NCI-H82 (cell line): Measurements from ENCODE around the gene IRX1.

Experiments
- DNase-seq: peaks from one replicate; lab custom pipeline; 2025; lab: John Stamatoyannopoulos, UW

Gene IRX1

DNA sequence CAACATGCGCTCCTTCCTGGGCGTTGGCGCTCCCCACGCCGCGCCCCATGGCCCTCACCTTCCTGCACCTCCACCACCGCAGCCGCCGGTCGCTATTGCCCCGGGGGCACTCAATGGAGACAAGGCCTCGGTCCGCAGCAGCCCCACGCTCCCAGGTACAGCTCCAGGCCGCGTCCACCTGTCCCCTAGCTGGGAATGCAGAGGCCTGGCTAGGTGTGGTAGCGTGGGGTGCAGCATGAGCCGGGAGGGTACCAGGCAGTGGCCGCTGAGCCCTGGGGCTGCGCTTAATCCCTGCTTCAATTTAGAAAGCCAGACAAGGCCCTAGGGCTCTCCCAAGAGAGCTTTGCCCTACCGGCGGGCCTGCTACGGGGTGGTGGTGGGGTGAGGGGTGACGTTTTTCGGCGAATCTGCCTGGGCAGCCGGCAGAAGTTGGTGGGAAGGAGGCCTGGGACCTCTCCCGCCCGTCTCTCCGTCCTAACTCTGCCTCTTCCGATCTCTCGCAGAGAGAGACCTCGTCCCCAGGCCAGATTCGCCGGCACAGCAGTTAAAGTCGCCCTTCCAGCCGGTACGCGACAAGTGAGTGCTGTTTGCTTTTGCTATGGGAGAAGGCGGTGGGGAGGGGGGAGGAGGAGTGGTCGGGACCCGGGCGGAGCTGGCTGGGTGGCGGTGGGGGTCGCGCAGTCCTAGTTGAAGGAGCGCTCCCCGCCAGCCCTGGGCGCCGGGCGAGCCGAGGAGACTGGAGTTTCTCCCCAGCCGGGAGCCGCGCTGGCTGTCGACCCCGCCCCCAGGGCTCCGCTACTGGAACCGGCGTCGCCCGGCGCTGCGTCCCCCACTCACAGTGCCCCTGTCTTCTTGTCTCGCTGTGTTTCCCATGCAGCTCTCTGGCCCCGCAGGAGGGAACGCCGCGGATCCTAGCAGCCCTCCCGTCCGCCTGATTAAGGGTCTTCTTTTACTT, 4.8 kb downstream of the IRX1 start:
- no peak for DNase-seq

DNA sequence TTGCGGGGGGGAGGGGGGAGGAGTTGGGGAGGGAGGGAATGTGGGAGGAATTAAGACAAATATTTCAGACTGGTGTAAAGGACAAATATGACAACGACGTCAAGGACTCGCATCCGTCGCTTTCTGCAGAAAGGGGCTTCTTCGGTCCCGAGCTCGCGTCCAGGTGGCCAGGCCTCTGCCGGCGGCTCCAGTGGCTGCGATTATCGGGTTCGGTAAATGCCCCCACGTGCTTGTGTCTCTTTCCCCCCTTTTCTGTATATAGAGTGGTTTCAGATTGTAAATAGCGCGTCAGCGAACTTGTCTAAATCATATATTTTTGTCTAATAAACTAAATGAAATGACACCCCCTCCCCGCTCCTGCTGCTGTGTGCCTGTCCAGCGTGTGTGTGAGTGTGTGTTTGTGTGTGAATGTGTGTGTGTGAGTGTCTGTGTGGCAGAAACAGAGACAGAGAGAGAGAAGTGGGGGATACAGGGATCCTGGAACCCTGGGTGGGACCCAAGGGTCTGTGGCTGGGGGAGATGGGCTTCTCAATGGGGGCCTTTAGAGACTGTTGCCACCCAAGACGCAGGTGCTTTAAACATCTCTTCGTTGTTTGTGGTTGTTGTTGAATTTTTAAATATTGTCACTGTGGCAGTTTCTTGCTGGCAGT, 5.6 kb downstream of the IRX1 start:
- DNase-seq = no peak

DNA sequence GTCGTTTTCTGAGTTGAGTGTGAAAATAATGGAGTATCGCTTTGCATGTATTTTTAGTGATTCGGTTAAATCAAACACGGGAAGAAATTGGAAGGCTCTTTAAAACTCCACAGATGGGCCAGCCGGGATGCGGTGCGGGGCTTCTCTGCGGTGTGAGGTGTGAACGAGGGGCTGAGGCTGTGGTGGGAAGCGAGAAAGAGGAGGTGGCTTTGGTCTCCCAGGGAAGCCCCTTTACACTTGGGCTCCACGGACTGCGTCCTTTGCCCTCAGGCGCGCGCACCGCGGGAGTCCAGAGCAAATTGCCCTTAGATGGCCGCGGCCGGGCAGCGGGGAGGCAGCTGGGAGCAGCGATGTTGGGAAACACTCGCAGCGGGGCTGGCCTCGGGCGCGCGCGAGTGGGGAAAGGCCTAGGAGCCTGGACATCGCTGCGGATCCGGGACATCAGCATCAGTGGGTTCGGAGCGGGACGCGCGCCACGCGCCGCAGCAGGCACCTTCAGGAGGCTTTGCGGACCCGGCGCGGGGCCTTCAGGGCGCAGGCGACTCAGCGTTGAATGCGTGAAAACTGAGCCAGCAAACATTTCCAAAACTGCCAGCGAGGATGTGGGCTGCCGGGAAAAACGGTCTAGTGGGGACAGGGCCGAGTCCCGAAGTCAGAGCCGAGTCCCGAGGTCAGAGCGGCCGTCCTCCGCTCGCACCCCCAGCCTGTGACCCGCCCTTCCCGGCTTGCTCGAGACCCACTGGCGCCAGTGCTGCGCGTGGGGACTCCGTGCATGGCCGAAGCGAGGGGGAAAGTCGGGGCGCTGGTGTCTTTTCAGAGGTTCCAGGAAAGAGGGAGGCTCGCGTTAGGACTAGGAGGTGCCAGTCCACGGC, 6.5 kb downstream of the IRX1 start:
- DNase-seq = no peak

DNA sequence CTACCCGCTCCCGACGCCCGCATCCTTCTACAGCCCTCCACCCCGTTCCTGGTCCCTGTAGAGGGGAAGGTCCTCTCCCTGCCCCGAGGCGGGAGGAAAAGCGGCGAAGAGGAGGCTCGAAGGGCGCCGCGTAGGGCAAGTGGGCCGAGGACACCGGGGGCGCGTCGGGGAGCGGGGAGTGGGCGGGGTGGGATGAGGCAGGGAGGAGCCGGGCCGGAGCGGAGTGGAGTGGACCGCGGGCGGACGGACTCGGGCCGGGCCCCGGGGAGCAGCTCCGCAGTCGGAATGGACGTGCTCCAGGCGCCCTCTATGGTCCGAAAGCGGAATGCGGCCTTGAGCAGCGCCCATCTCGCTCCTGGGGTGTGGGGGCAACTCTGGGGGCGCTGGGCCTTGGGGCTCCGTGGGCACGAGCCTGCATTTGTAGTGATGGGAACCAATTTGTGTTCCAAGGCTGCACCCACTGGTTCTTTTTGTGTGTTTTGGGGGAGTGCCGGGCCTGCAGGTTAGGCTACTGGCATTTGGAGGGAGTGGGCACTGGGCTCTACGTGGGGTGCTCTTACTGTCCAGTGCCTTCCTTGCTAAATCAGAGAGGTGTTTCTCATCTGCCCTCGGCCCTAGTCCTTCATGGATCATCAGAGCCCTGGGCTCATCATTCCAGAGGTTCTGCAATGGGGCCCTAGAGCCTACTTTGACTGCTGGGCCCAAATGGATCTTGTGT, 7.3 kb downstream of the IRX1 start:
- DNase-seq = no peak

DNA sequence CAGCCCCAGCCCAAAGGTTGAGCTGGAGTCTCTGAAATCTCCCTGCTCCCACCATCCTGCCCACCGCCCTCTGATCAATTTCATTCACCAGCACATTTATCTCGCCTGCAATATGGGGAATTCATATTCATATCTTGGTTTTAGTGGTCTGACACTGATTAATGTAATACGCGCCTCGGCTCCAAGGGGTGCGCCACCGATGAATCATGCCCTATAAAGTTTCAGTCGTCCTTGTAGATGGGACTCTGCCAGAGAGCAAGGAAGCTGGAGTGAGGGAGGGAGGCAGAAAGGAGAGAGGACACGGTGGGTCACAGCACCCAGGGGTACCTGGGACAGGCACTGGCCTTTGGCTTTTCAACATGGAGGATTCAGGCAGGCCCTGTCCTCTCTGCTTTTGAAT, 8.9 kb downstream of the IRX1 start:
- no peak for DNase-seq

DNA sequence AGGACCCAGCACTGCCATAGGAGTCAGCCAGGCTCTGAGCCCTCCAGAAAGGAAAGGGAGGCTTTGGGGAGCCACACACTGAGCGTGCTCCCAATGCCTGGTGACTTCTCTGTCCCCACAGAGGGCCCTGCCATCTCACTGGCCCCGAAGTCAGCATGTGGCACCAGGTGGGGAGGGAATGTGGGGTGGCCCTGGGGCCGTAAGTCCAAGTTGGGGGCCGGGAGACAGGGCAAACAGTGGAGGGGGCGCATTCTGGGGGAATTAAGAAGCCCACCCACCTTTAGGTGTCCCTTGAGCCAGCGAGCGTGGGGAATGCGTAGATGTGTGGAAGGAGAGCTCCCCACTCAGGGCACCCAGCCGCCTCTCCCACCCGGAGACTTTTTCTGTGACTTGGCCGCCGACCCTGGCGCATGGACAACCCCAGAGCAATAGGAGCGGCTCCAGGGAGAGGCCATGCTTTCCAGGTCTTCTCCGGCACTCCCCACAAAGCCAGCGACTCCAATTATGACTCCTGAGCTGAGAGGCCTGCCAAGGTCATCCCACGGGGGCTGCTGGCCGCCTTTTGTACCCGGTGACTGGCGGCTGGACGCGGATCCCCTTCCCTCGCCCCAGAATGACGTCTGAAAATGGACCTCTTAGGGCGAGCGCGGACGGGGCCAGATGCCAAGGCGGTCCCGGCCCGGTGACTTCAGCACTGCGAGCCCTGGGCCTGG, 9.8 kb downstream of the IRX1 start:
- no peak for DNase-seq

DNA sequence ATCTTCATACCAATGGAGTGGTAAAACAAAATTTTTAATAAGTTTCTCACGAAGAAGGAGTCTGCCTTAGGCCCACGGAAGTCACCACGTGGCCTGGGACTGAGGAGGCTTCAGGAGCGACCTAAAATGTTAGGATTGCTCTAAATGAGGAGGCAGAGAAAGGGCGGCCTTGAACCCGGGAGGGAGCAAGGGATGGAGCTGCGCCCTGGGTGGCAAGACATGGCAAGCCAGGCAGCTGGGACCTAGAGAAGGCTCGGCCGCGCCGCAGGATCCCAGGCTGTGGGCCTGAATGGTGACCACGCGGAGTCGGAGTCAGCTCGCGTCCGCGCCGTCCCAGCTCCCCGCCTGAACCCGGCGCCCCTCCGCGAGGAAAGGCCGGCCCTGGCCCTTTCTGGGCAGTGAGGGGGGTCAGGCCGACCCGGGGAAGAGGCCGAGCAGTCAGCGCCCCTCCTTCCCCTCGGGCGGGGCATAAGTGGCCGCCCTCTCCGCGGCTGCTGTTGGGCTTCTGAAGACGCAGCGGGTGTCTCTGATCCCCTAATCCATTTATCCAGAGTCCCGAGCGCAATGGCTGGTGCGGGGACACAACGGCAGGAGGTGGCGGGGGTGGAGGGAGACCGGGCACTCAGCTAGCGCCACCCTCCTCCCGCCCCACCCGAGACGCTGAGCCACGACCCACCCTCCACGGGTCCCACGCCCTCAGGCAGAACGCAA, 10.6 kb downstream of the IRX1 start:
- DNase-seq = peak; percentile 5

DNA sequence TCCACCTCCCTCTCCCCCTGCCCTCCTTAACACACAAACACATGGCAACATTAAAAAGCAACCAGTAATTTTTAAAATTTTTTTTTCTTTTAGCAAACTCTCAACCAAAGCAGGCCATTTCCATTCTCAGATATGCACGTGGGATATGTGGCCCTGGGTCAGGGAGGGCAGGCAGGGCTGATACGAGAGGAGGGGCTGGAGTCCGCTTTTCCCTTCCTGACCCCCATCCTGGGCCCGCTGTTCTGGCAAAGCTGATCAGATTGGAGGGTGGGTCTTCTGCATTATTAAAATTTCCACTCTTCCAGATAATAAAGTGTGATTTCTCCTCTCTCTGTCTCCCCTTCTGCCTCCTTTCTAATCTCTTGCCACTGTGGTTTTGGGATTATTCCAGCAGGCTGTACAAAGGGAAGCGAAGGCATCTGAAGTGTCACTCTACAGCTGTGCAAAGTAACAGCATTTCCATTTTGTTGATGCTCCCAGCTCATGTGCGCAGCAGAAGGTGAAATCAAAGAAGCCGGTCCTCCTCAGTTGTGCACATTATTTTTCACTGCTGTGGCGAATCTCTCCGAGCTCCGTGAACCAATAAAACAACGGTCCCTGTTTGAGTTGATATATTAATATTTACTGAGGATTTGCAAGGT, 12.0 kb downstream of the IRX1 start:
- no peak for DNase-seq

DNA sequence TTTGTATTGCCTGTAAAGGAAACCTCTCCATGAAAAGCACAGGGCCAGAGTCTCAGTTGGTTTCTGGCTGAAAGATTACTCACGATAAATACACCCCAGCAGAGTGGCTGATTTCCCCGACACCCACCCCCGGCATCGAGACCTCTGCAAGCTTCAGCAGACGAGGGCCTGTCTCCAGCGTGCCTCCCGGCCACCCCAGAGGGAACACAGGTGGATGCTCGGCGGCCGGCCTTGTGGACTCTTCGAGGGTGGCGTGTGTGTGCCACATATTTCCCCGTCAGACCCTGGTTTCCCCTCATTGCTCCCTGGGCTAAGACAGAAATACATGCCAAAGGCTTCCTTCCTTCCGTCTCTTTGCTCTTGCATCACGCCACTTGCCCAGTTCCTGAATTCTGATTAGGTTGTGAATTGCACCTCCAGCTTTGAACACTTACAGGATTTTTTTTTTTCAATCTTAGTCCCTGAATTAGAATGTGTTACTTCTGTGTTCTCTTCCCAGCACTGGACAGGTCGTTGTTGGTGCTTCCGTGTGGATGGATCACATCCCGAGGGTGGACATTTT, 13.6 kb downstream of the IRX1 start:
- DNase-seq = no peak

DNA sequence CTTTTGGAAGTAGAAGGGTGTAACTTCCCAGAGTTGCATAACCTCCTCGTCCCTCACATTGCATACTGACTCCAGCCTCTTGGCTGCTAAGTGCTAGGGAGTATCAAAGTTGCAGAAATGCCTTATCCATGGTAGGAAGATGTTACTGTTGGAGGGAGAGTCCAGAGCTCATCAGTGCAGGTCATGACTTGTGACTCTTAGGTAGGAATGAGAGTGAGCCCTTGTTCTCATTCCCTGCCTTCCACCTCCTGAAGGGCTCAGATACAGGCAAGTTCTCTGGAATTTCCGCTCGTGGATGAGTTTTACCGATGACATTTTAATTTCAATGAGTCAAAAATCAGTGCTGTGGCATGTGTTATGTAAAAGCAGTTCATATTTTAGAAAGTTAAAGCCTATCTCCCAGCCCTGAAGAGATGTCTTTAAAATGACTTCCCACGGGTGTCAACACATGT, 17.0 kb downstream of the IRX1 start:
- no peak for DNase-seq

DNA sequence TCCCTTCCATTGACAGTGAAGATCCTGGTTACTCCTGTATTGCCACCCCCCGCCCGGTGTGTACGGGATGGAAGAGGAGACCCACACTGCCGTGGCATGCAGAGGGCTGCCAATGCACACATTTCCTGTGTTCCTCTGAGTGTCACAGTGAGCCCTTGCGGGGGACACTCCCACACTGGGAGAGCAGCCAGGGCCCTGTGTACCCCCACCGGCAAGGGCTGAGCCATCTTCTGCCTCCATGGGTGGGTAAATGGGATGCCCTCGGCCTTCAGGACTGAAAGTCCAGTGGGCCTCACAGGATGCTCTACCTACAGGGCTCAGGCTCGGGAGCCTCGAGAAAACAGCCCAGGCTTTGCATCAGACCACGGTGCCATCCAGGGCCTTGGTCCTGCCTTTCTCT, 18.1 kb downstream of the IRX1 start:
- no peak for DNase-seq

DNA sequence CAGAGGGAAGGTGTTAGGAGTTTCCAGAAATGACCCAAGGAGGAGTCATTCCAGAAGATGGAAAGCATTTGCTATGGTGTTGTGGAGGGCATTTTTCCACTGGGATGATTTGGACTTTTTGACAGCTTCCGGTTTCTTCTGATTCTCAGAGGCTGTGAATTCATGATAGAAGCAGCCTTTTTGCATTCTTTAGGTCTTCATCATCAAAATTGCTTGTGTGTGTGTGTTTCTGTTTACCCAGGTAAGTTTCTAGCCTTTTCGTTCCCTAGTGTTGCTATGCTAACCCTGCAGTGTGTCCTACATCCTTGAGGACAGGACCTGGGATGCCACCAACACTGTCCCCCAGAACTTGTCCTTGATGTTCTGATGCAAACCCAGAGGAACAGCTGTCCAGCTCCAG, 19.6 kb downstream of the IRX1 start:
- DNase-seq = no peak

DNA sequence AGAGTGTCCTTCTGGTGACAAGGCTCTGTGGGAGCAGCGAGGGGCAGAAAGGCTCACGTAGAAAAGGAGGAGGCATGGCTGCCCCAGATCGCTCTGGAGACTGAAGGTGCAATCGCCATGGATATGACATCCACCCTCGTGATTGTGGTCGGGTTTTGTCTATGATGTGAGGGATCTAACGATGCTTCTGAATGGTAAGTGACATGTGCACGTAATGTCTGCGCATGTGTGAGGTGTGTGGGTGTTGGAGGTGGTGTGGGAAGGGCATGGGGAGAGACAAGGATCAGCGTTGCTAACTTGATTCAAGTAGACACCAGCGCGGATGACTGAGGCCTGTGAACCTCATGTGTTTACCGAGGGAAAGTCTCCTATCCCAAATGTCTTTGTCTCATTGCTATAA, 20.2 kb downstream of the IRX1 start:
- DNase-seq = no peak

DNA sequence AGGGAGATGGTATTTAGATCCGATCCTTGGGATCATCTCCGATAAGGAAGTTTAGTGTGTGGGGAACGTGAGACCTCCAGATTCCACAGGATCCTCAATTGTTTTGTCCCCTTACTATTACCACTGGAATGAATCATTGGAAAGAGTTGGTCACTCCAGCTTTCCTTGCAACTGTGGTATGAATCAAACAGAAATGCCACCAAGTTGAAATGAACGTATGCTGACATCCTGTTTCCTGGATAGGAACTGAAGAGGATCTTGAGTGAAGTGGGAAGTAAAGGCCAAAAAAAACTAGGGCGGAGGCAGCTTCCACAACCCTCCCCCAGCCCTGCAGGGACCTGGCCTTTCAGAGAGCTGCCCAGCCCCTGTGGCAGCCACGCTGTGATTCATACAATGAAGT, 23.9 kb downstream of the IRX1 start:
- no peak for DNase-seq

DNA sequence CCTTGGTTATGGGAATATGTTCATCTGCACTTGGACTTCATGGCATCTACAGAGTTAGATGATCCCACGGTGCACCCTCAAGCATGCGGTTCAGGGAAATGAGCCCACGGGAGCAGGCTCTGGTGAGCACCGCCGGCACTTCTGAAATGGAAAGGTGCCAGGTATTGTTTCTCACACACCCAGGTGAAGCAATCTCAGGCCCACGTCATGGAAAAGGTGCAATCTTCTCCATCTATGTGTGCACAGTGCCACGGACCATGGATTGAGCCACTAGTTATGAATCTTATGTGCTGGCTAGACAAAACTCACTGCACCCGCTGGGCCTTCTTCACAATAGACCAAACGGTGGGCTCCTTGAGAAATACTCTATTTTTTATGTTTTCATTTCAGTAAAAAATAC, 27.3 kb downstream of the IRX1 start:
- DNase-seq = no peak

DNA sequence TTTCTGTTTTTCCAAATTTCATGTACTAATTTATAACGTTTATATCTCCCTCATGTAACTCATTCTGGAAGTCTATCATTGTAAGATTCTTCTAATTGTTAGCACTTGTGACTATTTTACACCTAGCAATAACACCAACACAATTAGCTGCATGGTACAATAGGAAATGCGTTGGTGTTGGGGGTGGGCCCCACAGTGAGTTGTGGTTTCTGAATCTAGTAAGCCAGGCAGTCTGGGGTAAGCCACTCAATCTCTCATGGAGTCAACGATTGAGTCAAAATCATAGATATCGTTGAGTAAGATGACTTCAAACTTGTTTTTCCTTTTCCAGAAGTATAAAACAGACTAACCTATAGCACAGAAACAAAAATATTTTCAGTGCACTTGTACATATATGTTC, 30.0 kb downstream of the IRX1 start:
- DNase-seq = no peak

DNA sequence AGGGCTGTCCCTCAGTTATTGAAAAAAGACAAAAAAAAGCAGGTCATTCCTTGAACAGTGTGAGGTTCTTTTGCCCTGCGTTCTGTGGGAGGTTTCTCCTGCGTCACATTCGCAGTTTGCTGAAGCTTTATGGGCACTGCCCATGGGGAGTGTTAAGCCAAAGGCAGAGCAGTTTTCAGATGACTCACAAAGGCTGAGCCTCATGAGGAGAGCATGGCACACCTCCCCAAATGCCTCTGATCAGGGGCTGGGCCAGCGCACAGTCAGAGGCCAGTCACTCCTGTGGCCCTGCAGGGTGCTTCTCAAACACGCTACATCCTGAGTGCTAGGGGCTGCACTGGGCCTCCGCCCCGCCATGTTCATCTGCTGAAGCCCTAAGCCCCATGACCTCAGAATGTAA, 38.4 kb downstream of the IRX1 start:
- DNase-seq = no peak

DNA sequence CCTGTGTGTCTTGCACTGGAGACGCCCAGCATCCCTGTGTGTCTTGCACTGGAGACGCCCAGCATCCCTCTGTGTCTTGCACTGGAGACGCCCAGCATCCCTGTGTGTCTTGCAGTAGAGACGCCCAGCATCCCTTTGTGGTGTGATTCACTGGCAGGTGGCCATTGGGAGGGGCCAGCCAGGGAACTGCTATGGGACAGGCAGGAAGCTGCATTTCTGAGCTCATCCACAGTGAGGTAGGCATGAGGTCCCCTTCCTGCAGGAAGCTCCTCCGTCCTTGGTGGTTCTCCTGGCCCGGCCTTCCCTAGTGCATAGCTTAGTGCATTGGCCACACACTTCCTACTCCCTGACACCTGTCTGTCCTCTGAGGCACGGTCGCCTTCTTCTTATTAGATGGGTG, 43.5 kb downstream of the IRX1 start:
- no peak for DNase-seq

DNA sequence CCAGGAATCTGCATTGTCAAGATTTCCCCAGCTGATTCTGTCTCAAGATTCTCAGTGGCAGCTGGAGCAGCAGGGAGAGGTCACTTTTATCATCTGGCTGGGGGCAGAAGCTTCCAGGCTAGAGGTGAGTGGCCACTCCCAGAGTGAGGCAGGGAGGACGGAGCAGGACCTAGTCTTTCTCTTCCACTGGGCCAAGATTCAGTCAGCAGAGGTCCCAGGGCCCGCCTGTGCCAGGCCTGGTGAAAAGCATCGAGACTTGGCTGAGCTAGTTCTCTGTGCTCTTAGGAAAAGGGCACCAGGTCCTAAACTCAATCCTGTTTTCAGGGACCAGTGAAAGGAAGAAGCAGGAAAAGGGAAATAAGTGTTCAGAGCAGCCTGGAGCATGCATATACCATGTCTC, 46.6 kb downstream of the IRX1 start:
- DNase-seq = no peak

DNA sequence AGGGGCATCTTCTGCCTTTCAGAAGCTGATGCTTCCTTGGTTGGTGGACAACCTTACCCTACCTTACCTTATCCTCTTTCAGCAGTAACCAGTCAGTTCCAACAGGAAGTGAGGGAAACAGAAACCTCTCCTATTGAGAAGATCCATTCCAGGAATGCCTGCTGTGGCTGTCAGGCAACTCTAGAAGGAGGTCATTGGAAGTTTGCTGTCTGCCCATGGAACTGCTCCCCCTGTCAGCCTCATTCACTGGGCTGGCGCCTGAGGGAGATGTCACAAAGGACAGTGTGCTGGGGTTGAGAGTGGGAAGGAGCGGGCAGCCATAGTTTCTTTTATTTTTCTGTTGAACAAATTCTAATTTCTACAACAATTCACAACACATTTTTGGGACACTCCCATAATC, 54.7 kb downstream of the IRX1 start:
- DNase-seq = no peak
